Peyer's patch (tissue), 4 donors: Measurements from ENCODE around the gene OTUB1.

Experiments
- POLR2A ChIP-seq, 2 donors: fragments of 450-650 bp; IDR thresholded peaks; one replicate each; pipeline ENCODE4 v1.5.1; 2017; ENCODE audit warnings: antibody characterized with exemption in 2 of 2, mild to moderate bottlenecking in 2 of 2, moderate library complexity in 2 of 2
- TF ChIP-seq, protein P1 (sequence below), 6 experiments: fragments of 450-650 bp in 4 of 6; fragments of 200-600 bp in 2 of 6; sonication (generic) in 1 of 6; IDR thresholded peaks; one replicate each; pipeline ENCODE4 v1.5.1; 2017 to 2019; ENCODE audit warnings: antibody characterized with exemption in 6 of 6, mild to moderate bottlenecking in 3 of 6, moderate library complexity in 1 of 6

DNA sequence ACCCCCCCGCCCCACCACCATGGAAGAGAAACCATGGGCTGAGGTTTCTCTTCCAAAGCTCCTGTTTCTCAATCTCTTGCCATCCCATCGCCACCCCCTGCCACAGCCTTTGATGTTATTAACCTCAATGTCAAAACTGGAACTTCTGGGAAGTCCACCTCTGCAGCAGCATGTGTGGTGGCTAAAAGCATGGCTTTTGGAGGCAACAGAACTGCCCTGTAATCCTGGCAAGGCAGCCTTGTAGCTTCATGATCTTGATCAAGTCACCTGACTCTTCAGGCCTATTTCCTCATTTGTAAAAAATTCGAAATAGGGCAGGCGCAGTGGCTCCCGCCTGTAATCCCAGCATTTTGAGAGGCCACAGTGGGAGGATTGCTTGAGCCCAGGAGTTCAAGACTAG lies 15.3 kb upstream of the OTUB1 start:
- TF ChIP-seq, protein P1, sequence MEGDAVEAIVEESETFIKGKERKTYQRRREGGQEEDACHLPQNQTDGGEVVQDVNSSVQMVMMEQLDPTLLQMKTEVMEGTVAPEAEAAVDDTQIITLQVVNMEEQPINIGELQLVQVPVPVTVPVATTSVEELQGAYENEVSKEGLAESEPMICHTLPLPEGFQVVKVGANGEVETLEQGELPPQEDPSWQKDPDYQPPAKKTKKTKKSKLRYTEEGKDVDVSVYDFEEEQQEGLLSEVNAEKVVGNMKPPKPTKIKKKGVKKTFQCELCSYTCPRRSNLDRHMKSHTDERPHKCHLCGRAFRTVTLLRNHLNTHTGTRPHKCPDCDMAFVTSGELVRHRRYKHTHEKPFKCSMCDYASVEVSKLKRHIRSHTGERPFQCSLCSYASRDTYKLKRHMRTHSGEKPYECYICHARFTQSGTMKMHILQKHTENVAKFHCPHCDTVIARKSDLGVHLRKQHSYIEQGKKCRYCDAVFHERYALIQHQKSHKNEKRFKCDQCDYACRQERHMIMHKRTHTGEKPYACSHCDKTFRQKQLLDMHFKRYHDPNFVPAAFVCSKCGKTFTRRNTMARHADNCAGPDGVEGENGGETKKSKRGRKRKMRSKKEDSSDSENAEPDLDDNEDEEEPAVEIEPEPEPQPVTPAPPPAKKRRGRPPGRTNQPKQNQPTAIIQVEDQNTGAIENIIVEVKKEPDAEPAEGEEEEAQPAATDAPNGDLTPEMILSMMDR (IDR thresholded peaks at IDR 0.05), result no peak
- TF ChIP-seq POLR2A (IDR thresholded peaks at IDR 0.05), result no peak
